Frontal cortex (tissue), 4 donors: Measurements from ENCODE around the gene PPIG. TPM values are rescaled to one million over a fixed set of nuclear protein-coding genes. Genes with fewer than 3 reads are reported as not detected.
"Not testable (repeated sequence)": the region's sequence is repeated elsewhere in the genome, so short reads cannot be mapped to it uniquely, and the experiment has no call there.

ENCODE experiments used
- DNase-seq, 2 donors: peaks; one replicate each; pipeline ENCODE4 v3.0.0; 2012; ENCODE audit warnings: low spot score in 2 of 2
- FAIRE-seq: peaks from 2 replicates; lab custom pipeline; 2012; peaks lifted over from hg19 to GRCh38; lab: Jason Lieb, UNC
- total RNA-seq: library from RNA; depleted of rRNA; stranded (reverse); fragments of >200 nt; gene quantifications from one replicate; pipeline ENCODE4 v1.2.3, GENCODE V29; 2014
- donor health status: control.
- donor health status: control.
- donor health status: control.

PPIG gene
- total RNA-seq, 1 donor from 2014 or later, result 43.6 TPM

DNA sequence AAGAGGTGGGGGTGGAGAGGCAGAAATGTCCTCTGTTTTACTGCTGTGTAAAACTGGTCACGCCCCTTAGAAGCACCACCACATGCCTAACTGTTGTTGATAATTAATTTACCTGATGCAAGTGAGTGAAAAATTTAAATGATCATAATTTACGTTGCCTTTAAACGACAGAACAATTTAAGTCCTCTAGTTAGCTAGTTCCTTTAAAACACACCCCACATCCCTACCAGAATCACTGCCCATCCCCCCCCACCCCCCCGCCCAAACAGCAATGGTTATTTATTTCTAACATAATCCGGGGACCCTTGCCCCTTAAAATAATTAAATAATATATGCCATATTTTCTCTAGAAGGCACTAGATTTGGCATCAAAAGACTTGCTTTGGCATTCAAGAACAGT lies 633 bp upstream of the PPIG start:
- FAIRE-seq (no peak), DNase-seq (no peak)

GRCh38 chr2:169585673-169586072 lies 1.5 kb downstream of the PPIG start:
- no peak for FAIRE-seq

GRCh38 chr2:169590804-169591203 lies 6.7 kb downstream of the PPIG start:
- FAIRE-seq (no peak), DNase-seq (no peak)

More at GRCh38 chr2:169585673-169586072, 1.5 kb downstream of the PPIG start:
- DNase-seq, result no peak

DNA sequence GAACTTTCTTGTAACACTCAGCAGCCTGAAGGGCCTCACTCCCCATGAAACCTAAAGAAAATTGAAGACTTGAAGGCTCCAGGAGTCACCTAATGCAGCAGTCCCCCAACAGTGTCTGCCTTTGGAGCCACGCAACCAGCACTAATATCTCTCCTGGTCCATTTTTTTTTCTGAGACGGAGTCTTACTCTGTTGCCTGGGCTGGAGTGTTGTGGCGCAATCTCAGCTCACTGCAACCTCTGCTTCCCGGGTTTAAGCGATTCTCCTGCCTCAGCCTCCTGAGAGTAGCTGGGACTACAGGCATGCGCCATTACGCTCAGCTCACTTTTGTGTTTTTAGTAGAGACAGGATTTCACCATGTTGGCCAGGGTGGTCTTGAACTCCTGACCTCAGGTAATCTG lies 12.4 kb downstream of the PPIG start:
- not testable (repeated sequence) for FAIRE-seq, DNase-seq

GRCh38 chr2:169598982-169599381 lies 14.8 kb downstream of the PPIG start:
- no peak for FAIRE-seq
- no peak for DNase-seq

GRCh38 chr2:169599568-169599967 lies 15.4 kb downstream of the PPIG start:
- no peak for FAIRE-seq
- DNase-seq, result no peak

GRCh38 chr2:169609264-169609663 lies 25.1 kb downstream of the PPIG start:
- DNase-seq, result no peak
- FAIRE-seq, result no peak

DNA sequence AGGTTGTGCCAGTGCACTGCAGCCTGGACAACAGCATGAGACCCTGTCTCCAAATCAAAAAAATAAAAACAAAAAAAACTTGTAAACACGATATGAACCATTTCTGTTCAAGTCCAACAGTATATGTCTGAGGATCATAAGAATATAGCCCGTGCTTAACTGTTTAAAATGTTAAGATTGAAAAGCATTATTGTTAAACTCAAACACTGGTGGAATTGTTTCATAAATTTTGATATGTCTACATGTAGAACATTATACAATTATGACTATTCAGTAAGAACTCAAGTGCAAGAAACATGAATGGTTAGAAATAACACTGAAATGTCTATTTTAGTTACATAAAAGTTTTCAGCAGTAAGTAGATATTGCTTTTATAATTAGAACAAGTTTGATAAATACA lies 29.7 kb downstream of the PPIG start:
- no peak for DNase-seq
- FAIRE-seq, result no peak

GRCh38 chr2:169615982-169616381 lies 31.8 kb downstream of the PPIG start:
- FAIRE-seq, DNase-seq: not testable (repeated sequence)

- no peak for FAIRE-seq
- no peak for DNase-seq
Measured at GRCh38 chr2:169619946-169620345, 35.8 kb downstream of the PPIG start.

- DNase-seq (no peak), FAIRE-seq (peak; percentile 17)
Measured at GRCh38 chr2:169620509-169620908, 36.4 kb downstream of the PPIG start.

DNA sequence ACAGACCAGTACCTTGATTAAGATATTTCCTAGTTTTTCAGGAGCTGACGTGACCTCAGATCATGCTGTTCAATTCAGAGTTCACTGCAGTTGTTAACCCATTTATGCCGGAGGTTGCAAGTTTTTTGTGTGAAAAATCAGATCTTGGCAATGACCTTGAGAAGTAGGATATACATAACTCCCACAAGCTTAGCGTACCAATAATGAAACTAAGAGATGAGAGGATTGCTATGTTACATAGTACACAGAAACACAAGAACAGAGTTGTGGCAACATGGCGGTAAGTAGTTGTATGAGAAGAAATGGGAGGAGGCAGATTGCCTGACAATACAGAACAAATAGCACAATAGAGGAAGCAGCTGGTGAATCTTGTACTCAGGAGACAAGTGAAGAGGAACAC lies 39.1 kb downstream of the PPIG start:
- no peak for FAIRE-seq
- no peak for DNase-seq

- FAIRE-seq (no peak), DNase-seq (no peak)
Measured at GRCh38 chr2:169625781-169626180, 41.6 kb downstream of the PPIG start.

GRCh38 chr2:169636440-169637097 lies 52.4 kb downstream of the PPIG start:
- FAIRE-seq (no peak), DNase-seq (no peak)

DNA sequence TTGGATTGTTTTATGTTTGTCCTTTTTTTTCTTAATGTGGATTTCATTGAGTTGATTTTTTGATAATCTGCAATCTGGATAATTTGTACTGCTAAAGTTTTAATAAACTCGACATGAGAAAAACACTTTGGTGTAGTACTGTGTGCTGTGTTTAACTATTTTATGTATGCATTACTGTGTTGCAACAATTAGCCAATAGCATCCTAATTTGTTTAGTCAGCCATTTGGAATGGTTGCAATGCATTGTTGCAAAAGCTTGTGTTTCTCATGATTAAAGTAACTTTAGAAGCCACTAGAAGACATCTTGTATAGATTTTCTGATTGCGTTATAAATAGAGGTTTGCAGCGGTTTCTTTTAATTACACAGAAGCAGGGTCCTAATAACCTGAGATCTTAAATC lies 53.5 kb downstream of the PPIG start:
- peak; percentile 40 for FAIRE-seq
- no peak for DNase-seq

DNA sequence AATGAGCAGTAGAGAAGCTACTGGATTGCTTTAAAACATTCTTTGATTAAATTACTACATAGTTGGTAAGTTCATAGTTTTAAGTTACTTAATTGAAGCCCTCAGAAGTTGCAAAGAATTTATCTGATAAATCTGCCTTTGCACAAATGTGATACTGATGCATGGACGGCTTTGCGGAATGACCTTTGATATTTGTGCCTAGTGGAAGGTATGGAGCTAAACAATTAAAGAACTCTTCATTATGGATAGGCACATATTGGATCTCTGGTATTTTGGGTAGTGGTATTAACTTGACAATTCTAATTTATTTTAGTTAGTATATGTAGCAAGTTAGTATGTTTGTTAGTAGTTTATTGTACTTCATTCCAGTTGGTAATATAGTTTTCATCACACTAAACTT lies 56.0 kb downstream of the PPIG start:
- FAIRE-seq, result no peak
- no peak for DNase-seq

GRCh38 chr2:169641464-169641863 lies 57.3 kb downstream of the PPIG start:
- FAIRE-seq (no peak), DNase-seq (no peak)

DNA sequence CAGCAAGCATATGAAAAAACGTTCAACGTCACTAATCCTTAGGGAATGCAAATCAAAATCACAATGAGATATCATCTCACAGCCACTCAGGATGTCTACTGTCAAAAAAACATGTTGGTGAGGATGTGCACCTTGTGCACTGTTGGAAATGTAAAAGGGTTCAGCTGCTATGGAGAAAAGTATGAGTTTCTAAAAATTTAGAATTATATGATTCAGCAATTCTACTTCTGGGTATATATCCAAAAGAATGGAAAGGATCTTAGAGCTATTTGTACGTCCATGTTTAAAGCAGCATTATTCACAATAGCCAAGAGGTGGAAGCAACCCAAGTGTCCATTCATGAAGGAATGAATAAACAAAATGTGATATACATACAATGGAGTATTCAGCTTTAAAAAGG lies 60.0 kb downstream of the PPIG start:
- FAIRE-seq, result no peak
- no peak for DNase-seq

DNA sequence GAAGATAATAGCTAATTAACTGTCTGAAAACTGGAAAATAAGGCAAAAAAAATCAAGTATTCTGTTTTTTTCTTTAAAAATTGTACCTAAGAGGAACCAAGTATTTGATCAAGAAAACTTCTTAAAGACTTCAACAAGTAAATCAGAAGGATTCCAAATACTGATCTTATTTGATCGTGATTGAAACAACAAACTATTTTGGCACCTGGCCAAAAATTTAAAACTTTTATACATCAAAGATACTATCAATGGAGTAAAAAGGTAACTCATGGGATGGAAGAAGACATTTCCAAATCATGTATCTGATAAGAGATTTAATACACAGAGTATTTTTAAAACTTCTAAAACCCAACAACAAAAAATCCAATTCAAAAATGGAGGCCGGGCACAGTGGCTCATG lies 63.3 kb downstream of the PPIG start:
- FAIRE-seq, result peak; percentile 63
- no peak for DNase-seq

DNA sequence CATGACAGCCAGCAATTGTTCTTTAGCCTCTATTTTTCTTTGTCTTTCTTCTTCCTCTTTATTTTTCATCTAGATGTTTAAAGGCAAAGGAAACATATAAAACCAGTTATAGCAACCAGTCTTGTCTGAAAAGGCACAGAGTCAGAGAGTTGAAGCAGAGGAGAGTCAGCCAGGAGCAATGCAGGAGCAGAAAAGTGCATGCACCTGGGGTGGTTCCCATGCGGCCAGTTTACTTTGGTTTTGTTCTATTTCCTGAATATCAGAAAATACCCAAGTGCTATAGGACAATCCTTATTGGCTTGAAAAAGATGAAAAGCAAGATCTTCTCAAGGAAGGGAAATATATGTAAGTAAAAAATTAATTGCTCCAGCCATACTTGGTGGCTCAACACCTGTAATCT lies 65.1 kb downstream of the PPIG start:
- DNase-seq (no peak), FAIRE-seq (no peak)

DNA sequence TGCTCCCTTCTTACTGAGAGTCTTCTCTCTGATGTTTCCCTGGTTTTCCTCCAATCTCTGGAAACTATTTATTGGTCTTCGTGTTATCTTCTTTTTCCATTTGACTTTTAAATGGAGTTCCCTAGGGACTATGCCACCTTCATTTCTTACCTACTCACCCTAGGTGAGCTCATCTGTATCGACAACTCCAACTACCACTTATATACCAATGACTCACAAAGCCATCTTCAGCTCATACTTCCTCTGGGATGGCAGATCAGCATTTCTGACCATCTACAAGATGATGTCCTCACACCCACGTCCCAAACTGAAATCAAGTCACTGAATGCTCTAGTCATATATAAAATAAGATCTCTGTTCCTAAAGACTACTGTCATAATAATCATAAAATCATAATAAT lies 69.5 kb downstream of the PPIG start:
- DNase-seq (no peak), FAIRE-seq (no peak)

GRCh38 chr2:169656164-169656563 lies 72.0 kb downstream of the PPIG start:
- no peak for FAIRE-seq
- DNase-seq, result no peak
